ENCODE measurements around the gene NOD1. TPM values are rescaled to one million over a fixed set of nuclear protein-coding genes. Genes with fewer than 3 reads are reported as not detected.
"Not testable (repeated sequence)": the region's sequence is repeated elsewhere in the genome, so short reads cannot be mapped to it uniquely, and the experiment has no call there.

NOD1 gene, protein sequence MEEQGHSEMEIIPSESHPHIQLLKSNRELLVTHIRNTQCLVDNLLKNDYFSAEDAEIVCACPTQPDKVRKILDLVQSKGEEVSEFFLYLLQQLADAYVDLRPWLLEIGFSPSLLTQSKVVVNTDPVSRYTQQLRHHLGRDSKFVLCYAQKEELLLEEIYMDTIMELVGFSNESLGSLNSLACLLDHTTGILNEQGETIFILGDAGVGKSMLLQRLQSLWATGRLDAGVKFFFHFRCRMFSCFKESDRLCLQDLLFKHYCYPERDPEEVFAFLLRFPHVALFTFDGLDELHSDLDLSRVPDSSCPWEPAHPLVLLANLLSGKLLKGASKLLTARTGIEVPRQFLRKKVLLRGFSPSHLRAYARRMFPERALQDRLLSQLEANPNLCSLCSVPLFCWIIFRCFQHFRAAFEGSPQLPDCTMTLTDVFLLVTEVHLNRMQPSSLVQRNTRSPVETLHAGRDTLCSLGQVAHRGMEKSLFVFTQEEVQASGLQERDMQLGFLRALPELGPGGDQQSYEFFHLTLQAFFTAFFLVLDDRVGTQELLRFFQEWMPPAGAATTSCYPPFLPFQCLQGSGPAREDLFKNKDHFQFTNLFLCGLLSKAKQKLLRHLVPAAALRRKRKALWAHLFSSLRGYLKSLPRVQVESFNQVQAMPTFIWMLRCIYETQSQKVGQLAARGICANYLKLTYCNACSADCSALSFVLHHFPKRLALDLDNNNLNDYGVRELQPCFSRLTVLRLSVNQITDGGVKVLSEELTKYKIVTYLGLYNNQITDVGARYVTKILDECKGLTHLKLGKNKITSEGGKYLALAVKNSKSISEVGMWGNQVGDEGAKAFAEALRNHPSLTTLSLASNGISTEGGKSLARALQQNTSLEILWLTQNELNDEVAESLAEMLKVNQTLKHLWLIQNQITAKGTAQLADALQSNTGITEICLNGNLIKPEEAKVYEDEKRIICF
- 1 to 10 TPM; 7.2 to 8.5 (median 8.1) TPM for polyA plus RNA-seq (ENCODE audit: insufficient read length in 3 of 3)

DNA sequence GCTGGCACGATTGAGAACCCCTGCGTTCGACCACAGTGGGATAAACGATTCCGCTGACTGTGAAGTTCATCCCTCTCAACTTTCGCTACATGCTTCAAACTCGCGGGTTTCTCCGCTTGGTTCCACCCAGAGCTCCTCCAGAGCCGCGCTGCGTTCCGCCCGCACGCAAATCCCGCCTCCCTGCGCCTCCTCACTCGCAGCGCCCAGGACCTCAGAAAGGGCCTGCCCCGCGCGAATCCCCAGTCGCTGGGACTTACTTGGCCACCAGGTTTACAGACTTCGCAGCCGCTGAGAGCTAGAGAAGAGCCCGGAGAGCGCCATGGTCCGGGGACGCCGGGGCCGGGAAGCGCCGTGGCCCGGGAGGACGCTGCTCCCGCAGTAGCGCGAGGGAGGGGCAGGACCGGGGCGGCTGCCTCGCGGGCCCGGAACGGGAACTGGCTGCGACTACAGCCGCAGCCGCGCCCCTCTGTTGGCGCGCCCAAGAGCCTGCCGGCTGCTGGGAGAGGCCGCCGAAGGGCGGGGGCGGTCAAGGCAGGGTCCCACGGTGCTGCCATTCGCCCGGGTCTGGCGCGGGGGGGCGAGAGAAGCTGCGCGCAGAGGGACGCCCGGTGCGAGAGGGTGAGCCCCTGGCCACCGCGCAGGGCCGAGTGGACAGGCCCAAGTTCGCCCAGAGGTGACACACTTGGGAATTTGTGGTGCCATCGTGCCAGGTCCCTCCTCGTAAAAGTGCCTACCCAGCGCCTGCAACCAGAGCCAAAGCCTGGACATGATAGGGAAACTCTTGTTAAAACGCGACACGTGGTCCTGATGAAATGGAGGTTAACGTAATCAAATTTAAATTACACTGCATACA is at the start of gene NOD1:
Gene NOD1 (minus strand): TSS at position 436 of the 853 bp plus-strand sequence. CDS start 21,863 bp downstream, outside the sequence.
- DNase-seq (ENCODE audit: low read depth in 3 of 3, low spot score in 2 of 3): peak in 2 of 3 donors; percentile 41 to 56

DNA sequence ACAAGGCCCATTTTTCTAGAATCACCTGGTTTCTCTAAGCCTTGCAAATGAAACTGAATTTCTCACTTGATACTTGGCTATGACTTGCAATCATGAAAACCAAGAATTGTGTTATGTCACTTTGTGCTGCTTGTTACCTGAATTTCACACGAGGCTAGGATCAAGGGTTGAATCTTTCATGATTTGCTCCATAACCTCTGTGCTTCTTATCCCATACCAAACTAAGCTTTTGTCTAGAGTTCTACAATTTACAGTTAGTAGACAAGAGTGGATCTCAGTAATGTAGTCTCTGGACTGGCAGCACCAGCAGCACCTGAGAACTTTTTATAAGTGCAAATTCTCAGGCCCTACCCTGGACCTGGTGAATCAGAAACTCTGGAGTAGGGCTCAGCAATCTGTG is 48.7 kb upstream of the NOD1 start:
- DNase-seq (ENCODE audit: low read depth in 3 of 3, low spot score in 2 of 3): not testable (repeated sequence)

DNA sequence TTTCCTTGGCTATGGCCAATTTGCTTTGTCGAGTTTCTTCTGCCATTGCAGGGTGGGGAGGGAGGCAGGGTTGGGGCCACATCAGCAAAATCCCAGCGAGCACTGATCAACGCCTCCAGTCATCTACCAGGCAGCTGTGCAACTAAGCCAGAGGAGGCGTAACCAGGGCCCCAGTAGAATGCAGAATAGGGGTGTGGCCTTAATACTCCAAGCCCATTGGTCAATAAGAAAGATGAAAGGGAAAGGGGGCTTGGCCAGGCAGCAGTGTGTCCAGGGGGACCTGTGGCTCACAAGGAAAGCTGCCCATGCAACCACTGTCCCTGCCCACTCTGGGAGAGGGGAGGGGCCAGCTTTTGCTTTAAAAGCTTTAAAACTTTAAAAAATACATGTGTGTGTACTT is 47.6 kb upstream of the NOD1 start:
- no peak for DNase-seq (ENCODE audit: low read depth in 3 of 3, low spot score in 2 of 3)

DNA sequence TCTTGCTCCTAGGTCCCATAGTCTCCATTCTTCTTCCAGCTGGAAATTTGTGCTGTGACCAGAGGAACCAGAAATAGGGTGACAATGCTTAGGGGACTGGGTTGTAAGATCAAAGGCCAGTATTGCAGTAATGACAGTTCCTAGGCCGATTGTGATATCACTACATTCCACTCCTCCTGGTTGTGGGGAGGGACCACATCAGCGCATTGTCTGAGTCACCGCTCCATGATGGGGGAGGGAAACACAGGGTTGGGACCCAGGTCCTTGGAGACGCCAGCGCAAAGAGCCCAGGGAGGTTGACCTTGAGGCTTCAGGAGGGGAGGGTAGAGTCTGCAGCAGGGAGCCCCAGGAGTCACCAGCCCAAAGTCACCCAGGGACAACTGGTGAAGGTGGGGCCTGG is 46.8 kb upstream of the NOD1 start:
- no peak for DNase-seq (ENCODE audit: low read depth in 3 of 3, low spot score in 2 of 3)

DNA sequence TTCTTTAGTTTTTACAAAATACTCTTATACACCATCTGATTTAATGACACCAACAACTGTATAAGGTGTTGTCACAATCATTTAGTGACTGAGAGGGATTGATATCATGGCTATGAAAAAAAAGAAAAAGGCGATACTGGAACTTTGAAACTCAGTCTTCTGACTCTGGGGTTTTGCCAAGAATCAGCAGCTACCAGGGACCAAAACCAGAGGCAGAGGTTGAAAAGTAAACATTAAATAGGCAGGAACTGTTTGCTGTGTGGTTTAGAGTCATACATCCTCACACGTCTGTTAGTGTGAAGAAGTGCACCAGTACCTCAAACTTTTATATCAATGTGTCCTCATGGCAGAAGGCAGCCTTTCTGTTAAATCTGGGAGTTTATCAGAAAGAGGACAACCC is 46.0 kb upstream of the NOD1 start:
- no peak for DNase-seq (ENCODE audit: low read depth in 3 of 3, low spot score in 2 of 3)

DNA sequence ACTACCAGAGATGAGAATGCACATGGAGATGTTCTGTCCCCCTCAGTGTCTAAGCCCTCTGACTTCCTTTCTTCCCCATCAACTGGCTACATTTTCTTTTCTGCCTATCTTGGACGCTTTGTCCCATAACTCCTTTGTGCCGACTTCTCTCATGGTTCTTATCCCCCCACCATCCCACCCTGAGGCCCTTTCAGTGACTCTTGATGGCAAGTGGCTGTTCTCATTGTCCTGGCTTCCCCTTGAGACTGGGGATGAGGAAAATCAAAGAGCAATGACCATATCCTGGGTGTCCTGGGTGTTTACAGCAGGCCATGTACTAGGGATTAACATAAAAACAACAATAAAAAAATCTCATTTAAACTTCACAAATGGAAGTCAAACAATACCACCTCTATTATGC is 44.9 kb upstream of the NOD1 start:
- no peak for DNase-seq (ENCODE audit: low read depth in 3 of 3, low spot score in 2 of 3)

DNA sequence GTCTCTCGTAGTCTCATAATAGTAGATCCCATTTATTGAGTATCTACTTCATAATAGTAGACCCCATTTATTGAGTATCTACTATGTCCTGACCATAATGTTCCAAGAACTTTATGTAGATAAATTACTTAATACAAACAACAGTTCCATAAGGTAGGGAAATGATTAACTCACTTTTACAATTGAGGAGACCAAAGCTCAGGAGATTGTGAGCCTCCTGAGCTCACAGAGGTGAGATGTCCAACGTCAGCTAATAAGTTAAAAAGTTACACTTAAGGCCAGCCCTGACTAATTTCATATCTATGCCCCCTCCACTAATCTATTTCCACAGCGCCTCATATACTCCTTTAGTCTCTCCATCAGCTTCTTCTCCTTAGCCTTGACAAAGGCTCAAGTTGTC is 43.6 kb upstream of the NOD1 start:
- DNase-seq (ENCODE audit: low read depth in 3 of 3, low spot score in 2 of 3): no peak

DNA sequence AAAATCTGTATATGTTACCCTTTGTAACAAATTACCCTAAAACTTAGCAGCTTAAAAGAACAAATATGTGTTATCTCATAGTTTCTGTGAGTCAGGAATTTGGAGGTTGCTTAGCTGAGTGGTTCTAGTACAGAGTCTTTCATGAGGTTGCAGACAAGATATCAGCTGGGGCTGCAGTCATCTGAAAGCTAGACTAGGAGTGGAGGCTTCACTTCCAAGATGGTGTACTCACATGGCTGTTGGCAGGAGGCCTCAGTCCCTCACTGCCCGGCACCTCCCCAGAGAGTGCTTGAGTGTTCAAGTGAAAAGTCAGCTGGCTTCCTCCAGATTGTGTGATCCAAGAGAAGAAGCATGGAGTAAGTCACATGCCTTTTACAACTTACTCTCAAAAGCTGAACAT is 42.9 kb upstream of the NOD1 start:
- DNase-seq (ENCODE audit: low read depth in 3 of 3, low spot score in 2 of 3): no peak

DNA sequence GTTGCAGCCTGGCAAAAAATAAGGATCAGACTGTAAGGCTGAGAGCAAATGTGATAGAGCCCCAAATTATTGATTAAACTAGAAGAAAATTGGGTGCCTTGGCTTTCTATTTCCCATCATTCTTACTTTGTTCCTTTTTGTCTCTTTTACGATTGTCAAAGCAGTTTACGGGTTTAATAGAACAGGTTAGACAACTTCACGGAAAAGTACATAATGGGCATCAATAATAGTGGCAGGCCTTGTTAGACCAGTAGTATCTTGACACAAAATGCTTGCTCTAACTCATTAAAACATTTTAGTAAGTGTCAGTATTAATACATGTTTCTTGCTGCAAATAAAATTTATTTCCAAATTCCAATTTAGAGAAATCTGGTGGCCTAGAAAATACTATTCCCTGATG is 40.5 kb upstream of the NOD1 start:
- no peak for DNase-seq (ENCODE audit: low read depth in 3 of 3, low spot score in 2 of 3)

DNA sequence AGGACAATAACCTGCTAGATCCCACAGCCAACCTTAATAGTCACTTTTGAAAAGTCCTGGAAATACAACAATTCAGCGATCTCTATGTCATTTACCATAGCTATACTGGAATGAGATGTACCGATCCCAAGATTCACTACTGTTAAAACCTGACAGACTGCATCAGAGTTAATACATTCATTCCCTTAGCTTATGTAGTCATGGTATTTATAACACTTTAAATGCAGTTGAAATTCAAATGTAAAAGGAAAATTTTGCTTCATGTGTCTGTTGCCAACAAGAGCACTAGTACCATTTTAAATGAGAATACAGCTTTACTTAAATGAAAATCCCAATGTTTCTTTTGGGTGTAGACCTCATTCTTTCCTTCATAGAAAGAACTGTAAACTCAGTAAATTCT is 37.2 kb upstream of the NOD1 start:
- DNase-seq (ENCODE audit: low read depth in 3 of 3, low spot score in 2 of 3): no peak

DNA sequence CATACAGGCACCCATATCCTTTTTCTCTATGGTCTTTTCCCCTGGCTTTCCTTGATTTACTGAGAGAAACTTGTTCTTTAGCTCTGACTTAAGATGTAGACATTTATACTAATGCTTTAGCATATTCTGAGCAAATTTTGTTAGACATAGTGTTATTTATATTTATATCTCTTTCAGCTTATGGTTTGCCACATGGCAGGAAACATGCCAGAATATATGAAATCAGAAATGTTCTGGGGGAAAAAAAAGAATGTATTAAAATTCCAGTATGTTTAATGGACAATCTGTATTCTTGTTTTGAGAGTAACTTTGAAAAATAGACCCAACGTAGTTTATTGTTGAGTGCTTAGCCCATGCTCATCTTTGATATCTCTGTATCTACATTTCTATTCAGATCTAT is 36.2 kb upstream of the NOD1 start:
- DNase-seq (ENCODE audit: low read depth in 3 of 3, low spot score in 2 of 3): no peak

DNA sequence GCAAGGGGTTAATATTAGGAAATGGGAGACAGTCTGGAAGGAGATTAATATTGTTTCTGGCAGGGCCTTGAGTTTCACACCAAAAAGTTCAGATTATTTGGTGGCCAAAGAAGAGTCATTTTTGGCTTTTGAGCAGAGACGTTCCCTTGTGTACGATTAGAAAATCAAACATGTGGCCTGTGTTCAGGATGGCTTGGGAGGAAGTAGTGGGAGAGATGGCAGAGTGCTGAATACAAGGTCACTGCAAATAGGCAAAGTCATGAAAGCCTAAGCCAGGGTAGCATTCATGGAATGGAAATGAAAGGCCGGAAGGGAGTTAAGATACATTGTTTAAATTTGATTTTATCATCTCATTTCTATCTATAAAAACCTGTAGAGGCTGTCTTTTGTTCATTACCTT is 35.6 kb upstream of the NOD1 start:
- no peak for DNase-seq (ENCODE audit: low read depth in 3 of 3, low spot score in 2 of 3)

DNA sequence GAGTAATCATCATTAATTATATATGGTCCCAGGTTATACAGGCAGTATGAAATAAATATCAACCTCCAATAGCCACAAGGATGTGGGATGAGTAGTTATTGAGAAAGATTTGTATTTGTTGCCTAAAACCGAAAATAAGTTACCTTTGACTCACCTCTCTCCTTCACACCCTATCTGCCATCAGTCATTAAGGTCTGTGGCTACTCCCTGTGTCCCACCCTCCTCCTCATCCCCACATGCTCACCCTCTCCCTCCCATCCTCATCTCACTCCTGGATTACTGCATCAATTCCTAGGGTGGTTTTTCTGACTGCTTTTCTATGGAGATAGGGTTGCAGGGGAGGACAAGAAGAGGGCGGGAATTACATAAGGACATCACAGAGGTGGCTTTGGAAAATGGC is 35.2 kb upstream of the NOD1 start:
- DNase-seq (ENCODE audit: low read depth in 3 of 3, low spot score in 2 of 3): no peak

DNA sequence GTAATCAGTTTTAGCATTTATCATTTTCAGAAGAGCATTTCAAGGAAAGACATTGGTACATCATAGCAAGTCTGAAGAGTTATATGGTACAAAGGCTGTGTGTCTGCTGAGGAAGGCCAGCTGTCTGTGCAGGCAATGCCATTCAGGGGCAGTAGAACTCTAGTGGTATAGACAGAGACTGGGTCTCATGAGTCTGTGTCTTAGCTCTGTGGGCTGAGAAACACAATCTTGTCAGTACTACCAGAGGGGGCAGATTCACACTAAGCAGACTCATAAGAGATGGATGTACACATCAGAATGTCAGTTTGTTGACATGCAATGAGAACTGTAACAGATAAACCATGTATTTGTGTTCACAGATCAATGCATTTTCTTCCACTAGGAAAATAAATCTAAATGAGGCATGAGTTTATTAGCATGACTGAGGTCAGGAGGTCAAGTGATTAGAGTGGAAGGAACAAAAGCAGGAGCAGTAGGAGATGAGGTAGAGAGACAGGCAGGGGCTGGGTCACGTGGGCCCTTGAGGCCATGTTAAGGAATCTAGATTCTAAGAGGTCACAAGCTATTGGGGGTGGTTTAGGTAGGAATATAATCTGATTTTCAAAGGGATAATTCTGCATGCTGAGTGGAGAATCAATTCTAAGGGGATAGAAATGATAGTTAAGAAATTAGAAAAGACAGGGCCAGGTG is 33.5 kb upstream of the NOD1 start:
- no peak for DNase-seq (ENCODE audit: low read depth in 3 of 3, low spot score in 2 of 3)

DNA sequence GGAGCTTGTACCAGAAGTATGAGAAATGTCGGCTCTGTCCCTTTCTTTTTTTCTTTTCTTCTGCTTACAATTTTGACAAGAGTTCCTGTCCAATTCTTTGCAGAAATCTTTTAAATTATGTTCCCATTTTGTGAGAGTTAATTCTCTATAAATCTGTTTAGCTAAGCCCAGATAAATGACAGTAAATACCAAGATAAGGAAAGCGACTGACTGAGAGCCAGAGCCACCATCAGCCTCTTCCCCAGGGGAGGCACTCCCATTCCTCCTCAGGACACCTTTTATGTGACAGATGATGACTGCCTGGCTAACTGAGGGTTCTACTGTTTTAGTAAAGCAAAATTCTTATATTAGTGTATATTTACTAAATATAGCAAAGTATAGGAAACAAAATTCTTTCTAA is 32.9 kb upstream of the NOD1 start:
- DNase-seq (ENCODE audit: low read depth in 3 of 3, low spot score in 2 of 3): no peak

DNA sequence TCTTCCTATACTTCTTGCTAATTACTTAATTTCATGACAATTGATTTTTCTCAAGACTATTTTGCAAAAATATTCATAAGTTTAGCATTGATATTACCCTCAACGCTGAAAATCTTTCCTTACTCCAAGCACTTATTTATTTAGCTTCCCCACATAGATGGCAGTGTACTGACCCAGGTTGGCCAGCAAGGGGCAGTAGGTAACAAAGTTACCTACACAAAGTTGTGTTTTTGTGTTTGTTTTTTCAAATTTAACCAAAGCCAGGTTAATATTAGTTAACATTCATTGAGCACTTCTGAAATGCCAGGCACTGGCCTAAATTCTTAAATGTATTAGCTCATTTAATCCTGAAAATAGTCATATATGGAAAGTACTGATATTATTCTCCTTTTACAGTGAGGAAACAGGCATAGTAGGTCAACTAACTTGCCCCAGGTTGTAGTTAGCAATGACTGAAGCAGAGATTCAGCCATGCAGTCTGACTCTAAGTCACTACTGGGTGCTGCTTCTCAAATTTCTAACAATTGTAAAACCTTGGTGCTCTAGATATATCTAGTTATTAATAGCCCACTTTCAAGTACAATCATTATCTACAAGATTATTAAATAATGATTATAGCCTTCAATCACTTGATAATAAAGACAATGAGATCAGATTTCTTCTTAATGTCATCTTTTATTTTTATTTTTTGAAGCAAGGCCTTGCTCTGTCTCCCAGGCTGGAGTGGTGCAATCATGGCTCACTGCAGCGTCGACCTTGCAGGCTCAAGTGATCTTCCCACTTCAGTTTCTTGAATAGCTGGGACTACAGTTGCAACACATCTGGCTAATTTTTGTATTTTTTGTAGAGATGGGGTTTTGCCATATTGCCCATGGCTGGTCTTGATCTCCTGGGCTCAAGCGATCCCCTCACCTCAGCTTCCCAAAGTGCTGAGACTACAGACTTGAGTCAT is 31.8 kb upstream of the NOD1 start:
- DNase-seq (ENCODE audit: low read depth in 3 of 3, low spot score in 2 of 3): peak in 1 of 3 donors; percentile 3

DNA sequence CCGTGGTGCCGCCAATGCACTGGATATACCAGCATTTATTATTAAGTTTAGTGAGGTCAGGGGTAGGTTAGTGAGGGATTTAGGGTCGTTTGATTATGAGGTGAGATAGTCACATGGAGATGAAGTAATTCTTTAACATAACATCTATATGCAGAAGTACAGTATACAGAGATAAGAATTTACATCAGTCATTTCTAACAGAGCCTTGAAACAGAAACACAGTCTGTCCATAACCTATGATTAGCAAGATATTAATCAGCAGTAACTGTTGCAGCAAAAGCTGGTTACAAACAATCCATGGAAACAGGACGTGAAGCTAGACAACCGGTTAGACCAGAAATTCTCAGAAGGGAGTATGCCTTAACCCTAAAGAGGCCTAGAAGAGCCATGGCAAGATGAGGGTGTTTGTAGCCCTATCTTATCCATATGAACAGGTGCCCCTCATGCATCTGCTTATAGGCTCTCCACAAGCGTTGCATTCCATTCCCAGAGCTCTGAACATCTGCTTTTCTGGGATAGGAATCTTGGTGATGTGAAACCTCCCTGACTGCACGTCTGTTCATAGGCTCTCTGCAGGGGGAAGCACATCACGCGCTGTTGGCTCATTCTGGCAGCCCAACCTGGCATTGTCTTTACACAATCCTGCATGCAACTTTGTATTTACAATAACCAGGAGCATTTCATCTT is 30.7 kb upstream of the NOD1 start:
- not testable (repeated sequence) for DNase-seq (ENCODE audit: low read depth in 3 of 3, low spot score in 2 of 3)

DNA sequence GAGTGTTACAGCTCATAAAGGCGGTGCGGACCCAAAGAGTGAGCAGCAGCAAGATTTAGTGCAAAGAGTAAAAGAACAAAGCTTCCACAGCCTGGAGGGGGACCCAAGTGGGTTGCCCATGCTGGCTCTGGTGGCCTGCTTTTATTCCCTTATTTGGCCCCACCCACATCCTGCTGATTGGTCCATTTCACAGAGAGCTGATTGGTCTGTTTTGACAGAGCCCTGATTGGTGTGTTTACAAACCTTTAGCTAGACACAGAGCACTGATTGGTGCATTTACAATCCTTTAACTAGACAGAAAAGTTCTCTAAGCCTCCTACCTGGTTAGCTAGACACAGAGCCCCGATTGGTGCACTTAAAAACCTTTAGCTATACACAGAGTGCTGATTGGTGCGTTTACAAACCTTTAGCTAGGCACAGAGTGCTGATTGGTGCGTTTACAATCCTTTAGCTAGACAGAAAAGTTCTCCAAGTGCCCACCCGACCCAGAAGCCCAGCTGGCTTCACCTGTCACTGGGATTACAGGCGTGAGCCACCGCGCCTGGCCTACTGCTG is 28.8 kb upstream of the NOD1 start:
- DNase-seq (ENCODE audit: low read depth in 3 of 3, low spot score in 2 of 3): not testable (repeated sequence)

Data from right renal cortex interstitium (tissue), 3 donors.